ENCODE data around the gene KLHDC7A. TPM values are rescaled to one million over a fixed set of nuclear protein-coding genes. Genes with fewer than 3 reads are reported as not detected.

KLHDC7A gene
- total and polyA plus RNA-seq, 2 donors: 0.05 to 0.14 TPM

DNA sequence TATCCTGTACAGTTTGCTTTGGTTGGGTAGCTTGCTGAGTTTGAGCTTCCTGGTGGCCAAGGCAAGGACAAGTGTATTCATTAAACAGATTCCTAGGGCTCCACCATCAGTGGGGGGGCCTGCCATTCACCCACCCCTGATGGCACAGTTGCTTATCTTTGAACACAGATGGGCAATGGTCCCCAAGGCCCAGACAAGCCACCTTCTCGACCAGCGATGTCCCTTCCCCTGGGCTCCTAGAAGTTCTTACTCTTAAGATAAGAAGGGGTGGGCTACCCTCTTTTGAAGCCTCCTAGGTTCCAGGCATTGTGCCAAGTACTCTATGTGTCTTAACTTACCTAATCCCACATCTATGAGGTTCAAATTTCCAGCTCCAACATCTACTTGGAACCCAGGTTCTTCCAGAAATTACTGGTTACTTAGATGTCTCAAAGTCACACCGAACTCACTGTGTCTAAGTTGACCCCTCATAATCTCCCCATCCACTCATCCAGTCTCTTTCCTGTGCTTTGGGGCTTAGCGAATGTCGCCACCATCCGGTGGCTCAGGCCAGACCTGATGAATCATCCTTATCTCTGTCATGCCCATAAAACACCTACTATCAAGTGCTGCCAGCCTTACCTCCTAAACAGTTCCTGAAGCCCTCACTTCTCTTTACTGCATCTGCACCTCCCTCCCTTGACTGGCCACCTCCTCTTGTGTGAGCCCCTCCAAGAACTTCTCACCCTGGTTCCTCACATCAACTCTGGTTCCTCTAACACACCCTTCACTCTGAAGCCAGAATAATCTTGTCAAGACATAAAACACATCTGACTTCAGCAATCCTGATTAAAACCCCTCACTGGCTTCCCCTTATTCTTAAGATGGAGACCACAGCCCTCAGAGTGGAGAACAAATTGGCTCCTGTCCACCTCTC lies 50.1 kb downstream of the KLHDC7A start:
- H3K36me3 ChIP-seq (ENCODE audit: control insufficient read depth in 2 of 2, insufficient read depth in 2 of 2, low read length in 1 of 2): no peaks in the 10 kb centered on the region
- no peak overlapping the region for H3K4me3 ChIP-seq (ENCODE audit: low read length in 2 of 2)
- no peaks in the 10 kb centered on the region for H3K4me1 ChIP-seq (ENCODE audit: control insufficient read depth in 2 of 2, insufficient read depth in 2 of 2, low read length in 2 of 2)
- no peaks in the 10 kb centered on the region for H3K9me3 ChIP-seq (ENCODE audit: control insufficient read depth in 2 of 2, insufficient read depth in 1 of 2, low read length in 1 of 2)
- WGBS: 58% methylated on average over 6 of the region's 6 CpGs
- H3K27me3 ChIP-seq (ENCODE audit: control insufficient read depth in 2 of 2, insufficient read depth in 1 of 2, low read length in 1 of 2): no peaks in the 10 kb centered on the region
- H3K27ac ChIP-seq (ENCODE audit: low read depth in 1 of 2, low read length in 1 of 2): no peak overlapping the region
- no peak for DNase-seq (ENCODE audit: low read depth in 6 of 9, low spot score in 9 of 9)

DNA sequence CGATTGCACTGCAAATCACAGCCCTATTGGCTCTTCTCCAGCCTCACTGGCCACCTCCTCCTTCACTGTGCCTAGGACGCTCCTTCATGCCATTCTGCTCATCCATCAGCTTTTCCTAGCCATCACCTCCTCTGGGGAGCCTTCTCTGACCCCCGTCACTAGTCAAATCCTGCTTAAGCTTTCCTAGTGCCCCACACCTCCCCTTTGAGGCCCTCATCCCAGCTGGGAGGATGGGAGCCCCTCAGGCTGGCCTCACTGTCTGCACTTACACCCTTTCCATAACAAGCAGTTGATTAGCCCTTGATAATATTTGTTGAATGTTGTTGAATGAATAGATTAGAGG lies 50.7 kb downstream of the KLHDC7A start:
- no peak for DNase-seq (ENCODE audit: low read depth in 6 of 9, low spot score in 9 of 9)
- Histone ChIP-seq H3K27ac (ENCODE audit: low read depth in 1 of 2, low read length in 1 of 2) (no peak overlapping the region), H3K9me3 (ENCODE audit: control insufficient read depth in 2 of 2, insufficient read depth in 1 of 2, low read length in 1 of 2) (no peaks in the 10 kb centered on the region), H3K27me3 (ENCODE audit: control insufficient read depth in 2 of 2, insufficient read depth in 1 of 2, low read length in 1 of 2) (no peaks in the 10 kb centered on the region), H3K36me3 (ENCODE audit: control insufficient read depth in 2 of 2, insufficient read depth in 2 of 2, low read length in 1 of 2) (no peaks in the 10 kb centered on the region), H3K4me1 (ENCODE audit: control insufficient read depth in 2 of 2, insufficient read depth in 2 of 2, low read length in 2 of 2) (no peaks in the 10 kb centered on the region), H3K4me3 (ENCODE audit: low read length in 2 of 2) (no peak overlapping the region)
- 64% methylated on average over 3 of the region's 3 CpGs for WGBS

DNA sequence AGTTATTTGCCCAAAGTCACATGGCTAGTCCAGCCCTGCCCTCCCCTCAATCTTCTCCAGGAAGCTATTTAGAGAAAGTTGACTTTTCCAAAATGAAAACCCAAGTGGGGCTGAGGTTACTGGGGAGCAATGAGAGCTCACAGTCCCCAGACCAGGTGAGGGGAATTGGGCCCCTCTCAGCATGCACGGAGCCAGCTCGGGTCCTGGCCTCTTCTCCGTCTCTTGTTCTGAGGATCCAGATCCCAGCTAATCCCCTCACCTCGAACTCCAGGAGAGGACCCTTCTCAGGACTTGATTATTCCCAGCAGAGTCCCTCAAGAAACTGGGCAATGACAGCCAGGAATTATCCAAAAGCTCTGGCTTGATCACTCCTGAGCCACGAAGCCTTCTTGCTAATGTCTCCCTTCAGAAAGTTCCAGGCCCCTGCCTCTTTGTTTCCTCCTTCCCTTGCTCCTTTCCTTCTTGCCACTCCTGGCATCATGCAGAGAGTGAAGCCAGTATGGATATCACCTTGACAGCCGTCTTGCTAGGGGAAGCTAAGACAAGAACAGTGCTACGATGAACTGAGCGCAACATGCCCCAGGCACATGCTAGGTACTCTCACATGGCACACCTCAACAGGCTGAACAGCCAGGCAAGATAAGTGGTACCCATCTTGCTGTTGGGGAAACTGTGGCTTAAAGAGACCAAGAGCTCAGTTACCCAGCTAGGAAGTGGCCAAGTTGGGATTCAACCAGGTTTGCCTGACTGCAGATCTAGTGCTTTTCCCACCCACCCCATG lies 51.9 kb downstream of the KLHDC7A start:
- Histone ChIP-seq H3K9me3 (ENCODE audit: control insufficient read depth in 2 of 2, insufficient read depth in 1 of 2, low read length in 1 of 2) (no peaks in the 10 kb centered on the region), H3K4me3 (ENCODE audit: low read length in 2 of 2) (no peak overlapping the region), H3K27ac (ENCODE audit: low read depth in 1 of 2, low read length in 1 of 2) (no peak overlapping the region), H3K36me3 (ENCODE audit: control insufficient read depth in 2 of 2, insufficient read depth in 2 of 2, low read length in 1 of 2) (no peaks in the 10 kb centered on the region), H3K27me3 (ENCODE audit: control insufficient read depth in 2 of 2, insufficient read depth in 1 of 2, low read length in 1 of 2) (no peaks in the 10 kb centered on the region), H3K4me1 (ENCODE audit: control insufficient read depth in 2 of 2, insufficient read depth in 2 of 2, low read length in 2 of 2) (no peaks in the 10 kb centered on the region)
- WGBS: 84% methylated on average over 8 of the region's 8 CpGs
- DNase-seq (ENCODE audit: low read depth in 6 of 9, low spot score in 9 of 9): no peak

DNA sequence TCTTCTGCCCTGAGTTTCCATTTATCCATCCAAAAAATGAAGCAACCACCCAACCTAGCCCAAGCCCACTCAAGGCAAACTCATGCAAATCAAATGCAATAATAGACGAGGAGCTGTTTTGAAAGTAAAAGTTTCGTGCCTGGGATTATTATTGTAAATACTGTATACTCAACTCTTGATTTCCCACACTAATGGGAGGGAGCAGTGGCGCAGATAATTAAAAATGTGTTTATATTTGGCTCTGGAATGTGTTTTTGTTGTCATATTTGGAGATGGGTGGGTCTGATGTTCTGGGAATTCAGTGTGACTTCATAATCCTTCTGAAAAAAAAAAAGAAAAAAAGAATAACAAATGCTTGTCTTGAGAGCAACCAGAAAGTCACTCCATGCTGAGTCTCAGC lies 52.5 kb downstream of the KLHDC7A start:
- no peaks in the 10 kb centered on the region for H3K36me3 ChIP-seq (ENCODE audit: control insufficient read depth in 2 of 2, insufficient read depth in 2 of 2, low read length in 1 of 2)
- DNase-seq (ENCODE audit: low read depth in 6 of 9, low spot score in 9 of 9): no peak
- H3K9me3 ChIP-seq (ENCODE audit: control insufficient read depth in 2 of 2, insufficient read depth in 1 of 2, low read length in 1 of 2): no peaks in the 10 kb centered on the region
- WGBS: 76% methylated on average over 3 of the region's 3 CpGs
- no peaks in the 10 kb centered on the region for H3K27me3 ChIP-seq (ENCODE audit: control insufficient read depth in 2 of 2, insufficient read depth in 1 of 2, low read length in 1 of 2)
- no peaks in the 10 kb centered on the region for H3K4me1 ChIP-seq (ENCODE audit: control insufficient read depth in 2 of 2, insufficient read depth in 2 of 2, low read length in 2 of 2)
- H3K4me3 ChIP-seq (ENCODE audit: low read length in 2 of 2): no peak overlapping the region
- no peak overlapping the region for H3K27ac ChIP-seq (ENCODE audit: low read depth in 1 of 2, low read length in 1 of 2)

DNA sequence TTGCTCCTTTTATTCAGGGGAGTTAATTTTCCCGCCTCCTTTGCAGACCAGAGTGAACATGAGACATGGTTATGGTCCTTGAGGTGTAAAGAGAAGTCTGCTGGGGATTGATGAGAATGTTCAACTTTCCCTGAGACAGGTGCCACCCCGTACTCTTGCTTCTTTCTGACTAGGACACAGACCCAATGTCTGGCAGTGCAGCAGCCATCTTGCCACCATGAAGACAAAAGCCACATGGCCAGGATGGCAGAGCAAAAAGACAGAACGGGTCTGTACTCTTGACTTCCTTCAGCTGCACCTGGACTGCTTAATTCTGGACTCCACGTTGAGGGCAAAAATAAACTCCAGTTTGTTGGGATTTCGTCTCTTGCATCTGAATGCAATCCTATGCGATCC lies 54.1 kb downstream of the KLHDC7A start:
- 89% methylated on average over 6 of the region's 6 CpGs for WGBS
- H3K27ac ChIP-seq (ENCODE audit: low read depth in 1 of 2, low read length in 1 of 2): no peak overlapping the region
- no peaks in the 10 kb centered on the region for H3K9me3 ChIP-seq (ENCODE audit: control insufficient read depth in 2 of 2, insufficient read depth in 1 of 2, low read length in 1 of 2)
- H3K4me3 ChIP-seq (ENCODE audit: low read length in 2 of 2): no peak overlapping the region
- H3K27me3 ChIP-seq (ENCODE audit: control insufficient read depth in 2 of 2, insufficient read depth in 1 of 2, low read length in 1 of 2): no peaks in the 10 kb centered on the region
- H3K4me1 ChIP-seq (ENCODE audit: control insufficient read depth in 2 of 2, insufficient read depth in 2 of 2, low read length in 2 of 2): no peaks in the 10 kb centered on the region
- DNase-seq (ENCODE audit: low read depth in 6 of 9, low spot score in 9 of 9): no peak
- no peaks in the 10 kb centered on the region for H3K36me3 ChIP-seq (ENCODE audit: control insufficient read depth in 2 of 2, insufficient read depth in 2 of 2, low read length in 1 of 2)

Other genes with a start within 250 kb of the KLHDC7A start
- 0.05 TPM for gene PAX7, start 149.9 kb downstream of the KLHDC7A start, total RNA-seq
- gene PAX7, start 149.9 kb downstream of the KLHDC7A start, polyA plus RNA-seq: 0.11 TPM

Measured in thymus (tissue), 11 donors.